ENCODE measurements around the gene DAW1. TPM values are rescaled to one million over a fixed set of nuclear protein-coding genes. Genes with fewer than 3 reads are reported as not detected.

Gene DAW1
- total and polyA plus RNA-seq, 2 experiments from 2014 or later: 0.81 to 2.1 TPM

DNA sequence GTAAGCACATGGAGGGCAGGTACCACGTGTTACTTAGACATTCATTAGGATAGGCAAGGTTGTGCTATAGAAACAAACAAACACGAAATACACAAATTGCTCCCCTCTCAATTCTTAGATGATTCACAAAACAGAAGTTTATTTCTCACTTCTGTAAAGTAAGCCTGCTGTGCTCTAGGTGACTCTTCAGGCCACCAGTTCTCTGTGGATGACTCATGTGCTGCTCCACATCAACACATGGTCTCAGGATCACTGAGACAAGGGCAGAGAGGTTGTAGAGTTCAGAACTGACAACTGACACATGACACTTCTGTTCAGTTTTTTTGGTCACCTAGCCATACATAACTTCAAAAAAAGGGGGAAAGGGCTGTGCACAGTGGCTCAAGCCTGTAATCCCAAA lies 70.6 kb downstream of the DAW1 start:
- WGBS, 2 experiments (ENCODE audit: low coverage in 1 of 2, low lambda C conversion rate in 2 of 2, missing lambda C conversion rate in 2 of 2): 65 to 71% methylated on average over 2 of the region's 2 CpGs

DNA sequence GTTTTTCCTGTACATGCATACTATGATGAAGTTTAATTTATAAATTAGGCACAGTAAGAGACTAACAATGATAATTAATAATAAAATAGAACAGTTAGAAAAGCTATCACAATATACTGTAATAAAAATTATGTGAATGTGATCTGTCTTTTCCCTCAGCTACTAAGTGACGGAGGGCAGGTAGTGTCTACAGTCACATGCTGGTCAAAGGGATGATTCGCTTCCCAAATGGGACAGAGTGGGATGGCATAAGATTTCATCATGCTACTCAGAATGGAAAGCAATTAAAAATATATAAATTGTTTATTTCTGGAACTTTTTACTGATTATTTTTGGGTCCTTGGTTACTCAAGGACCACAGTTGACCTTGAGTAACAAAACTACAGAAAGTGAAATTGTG lies 71.5 kb downstream of the DAW1 start:
- H3K79me2 ChIP-seq (ENCODE audit: insufficient read depth): no peaks in the 10 kb centered on the region

More for the DNA sequence above, 70.6 kb downstream of the DAW1 start:
- Histone ChIP-seq H3K9me3 (ENCODE audit: low read depth) (no peaks in the 10 kb centered on the region), H3K4me1 (ENCODE audit: insufficient read depth) (no peaks in the 10 kb centered on the region), H3K4me2 (ENCODE audit: unreplicated experiment) (no peak overlapping the region), H3K4me3 (no peak overlapping the region), H3K27ac (no peak overlapping the region), H3K9me2 (ENCODE audit: insufficient read depth) (no peaks in the 10 kb centered on the region), H3K27me3 (replicated peaks; ENCODE audit: insufficient read depth) (no peaks in the 10 kb centered on the region; the same call in 1 of the 2 replicates), H2AFZ (no peak overlapping the region), H3K36me3 (ENCODE audit: low read depth) (no peaks in the 10 kb centered on the region), H4K20me1 (ENCODE audit: insufficient read depth) (no peaks in the 10 kb centered on the region), H3F3A (ENCODE audit: insufficient read depth) (no peaks in the 10 kb centered on the region), H3K9ac (no peak overlapping the region), H3K79me2 (ENCODE audit: insufficient read depth) (no peaks in the 10 kb centered on the region)
- DNase-seq: peak; percentile 18
- in situ Hi-C loops (cut with MboI): no loop called here
- TF ChIP-seq EZH2 (IDR thresholded peaks at IDR 0.05; ENCODE audit: insufficient read depth, poor library complexity, severe bottlenecking): no peak
- no peak for TF ChIP-seq EZH2phosphoT487 (IDR thresholded peaks at IDR 0.05; ENCODE audit: insufficient read depth, low read depth)

DNA sequence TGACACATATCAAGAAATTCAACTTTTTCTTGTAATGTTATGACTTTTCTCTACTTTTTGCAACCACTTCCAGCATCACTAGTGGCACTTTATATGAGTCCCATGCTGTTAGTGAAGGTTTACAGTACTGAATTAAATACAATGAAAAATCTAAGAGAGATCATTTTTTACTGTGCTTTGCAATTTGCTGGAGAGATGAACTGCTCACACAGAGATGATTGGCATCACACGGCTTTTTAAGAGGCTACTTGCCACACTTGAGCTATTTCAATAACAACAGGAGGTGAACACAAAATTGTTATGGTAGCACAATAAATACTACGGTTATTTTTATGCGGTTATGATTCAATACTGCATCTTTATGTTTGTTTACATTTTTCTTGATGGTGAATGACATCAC lies 88.9 kb downstream of the DAW1 start:
- Histone ChIP-seq H3K4me2 (ENCODE audit: unreplicated experiment) (no peak overlapping the region), H3K27ac (no peak overlapping the region), H3K9ac (no peak overlapping the region), H3K27me3 (replicated peaks; ENCODE audit: insufficient read depth) (no peaks in the 10 kb centered on the region), H3K36me3 (ENCODE audit: low read depth) (no peaks in the 10 kb centered on the region), H3K9me3 (ENCODE audit: low read depth) (no peaks in the 10 kb centered on the region), H3K4me3 (no peak overlapping the region), H2AFZ (no peak overlapping the region), H3K4me1 (ENCODE audit: insufficient read depth) (no peaks in the 10 kb centered on the region), H3K79me2 (ENCODE audit: insufficient read depth) (no peaks in the 10 kb centered on the region), H4K20me1 (ENCODE audit: insufficient read depth) (no peaks in the 10 kb centered on the region), H3K9me2 (ENCODE audit: insufficient read depth) (0 out of 2 replicates have a peak, but pooled peaks cover 4% of the 10 kb centered on the region), H3F3A (ENCODE audit: insufficient read depth) (no peaks in the 10 kb centered on the region)
- in situ Hi-C loops (cut with MboI): no loop called here
- no peak for DNase-seq
- WGBS, 2 experiments (ENCODE audit: low coverage in 1 of 2, low lambda C conversion rate in 2 of 2, missing lambda C conversion rate in 2 of 2): 82 to 88% methylated on average over 3 of the region's 3 CpGs
- TF ChIP-seq EZH2phosphoT487 (IDR thresholded peaks at IDR 0.05; ENCODE audit: insufficient read depth, low read depth): no peak
- no peak for TF ChIP-seq EZH2 (IDR thresholded peaks at IDR 0.05; ENCODE audit: insufficient read depth, poor library complexity, severe bottlenecking)

More for the DNA sequence above, 71.5 kb downstream of the DAW1 start:
- 72 to 73% methylated on average over 2 of the region's 2 CpGs for WGBS, 2 experiments (ENCODE audit: low coverage in 1 of 2, low lambda C conversion rate in 2 of 2, missing lambda C conversion rate in 2 of 2)
- no peaks in the 10 kb centered on the region for H3K36me3 ChIP-seq (ENCODE audit: low read depth)
- no peaks in the 10 kb centered on the region for H3K9me2 ChIP-seq (ENCODE audit: insufficient read depth)
- H3K27ac ChIP-seq: no peak overlapping the region
- TF ChIP-seq EZH2phosphoT487 (IDR thresholded peaks at IDR 0.05; ENCODE audit: insufficient read depth, low read depth) (no peak), EZH2 (IDR thresholded peaks at IDR 0.05; ENCODE audit: insufficient read depth, poor library complexity, severe bottlenecking) (no peak)
- no peaks in the 10 kb centered on the region; the same call in 1 of the 2 replicates for H3K27me3 ChIP-seq (replicated peaks; ENCODE audit: insufficient read depth)
- no peak overlapping the region for H2AFZ ChIP-seq
- no peaks in the 10 kb centered on the region for H3K4me1 ChIP-seq (ENCODE audit: insufficient read depth)
- H4K20me1 ChIP-seq (ENCODE audit: insufficient read depth): no peaks in the 10 kb centered on the region
- no peaks in the 10 kb centered on the region for H3K9me3 ChIP-seq (ENCODE audit: low read depth)
- H3K4me3 ChIP-seq: no peak overlapping the region
- no peak overlapping the region for H3K9ac ChIP-seq
- no peak overlapping the region for H3K4me2 ChIP-seq (ENCODE audit: unreplicated experiment)
- in situ Hi-C loops (cut with MboI): no loop called here
- H3F3A ChIP-seq (ENCODE audit: insufficient read depth): no peaks in the 10 kb centered on the region
- no peak for DNase-seq

DNA sequence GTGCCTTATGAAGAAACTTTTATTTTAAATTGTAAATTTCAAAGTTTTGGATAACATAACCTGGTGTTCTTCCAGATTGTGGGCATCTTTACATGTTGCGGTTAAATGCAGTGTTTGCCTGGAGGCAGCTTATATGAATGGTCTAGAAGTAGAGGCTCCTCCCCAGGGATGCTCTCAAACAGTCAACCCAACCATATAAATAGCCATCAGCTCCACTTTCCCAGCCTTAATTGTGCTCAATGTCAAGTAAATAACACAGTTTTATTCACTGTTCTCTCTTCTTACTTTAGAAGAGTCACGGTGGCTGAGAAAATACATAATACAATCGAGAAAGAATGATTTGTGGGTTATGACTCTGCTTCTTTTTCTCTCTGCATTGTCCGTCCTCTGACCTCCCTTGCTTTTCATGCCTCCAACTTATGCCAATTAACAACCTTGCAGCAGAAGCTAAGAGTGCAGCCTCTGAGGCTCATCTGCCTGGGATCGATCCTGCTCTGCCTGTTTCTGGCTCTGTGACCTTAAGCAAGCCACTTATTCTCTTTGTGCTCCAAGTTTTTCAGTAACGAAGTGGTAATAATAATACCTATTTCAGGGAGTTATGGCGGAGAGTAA lies 100.3 kb downstream of the DAW1 start:
- Histone ChIP-seq H3K9ac (no peak overlapping the region), H3K27me3 (replicated peaks; ENCODE audit: insufficient read depth) (no peaks in the 10 kb centered on the region), H3K9me3 (ENCODE audit: low read depth) (no peaks in the 10 kb centered on the region), H3K4me1 (ENCODE audit: insufficient read depth) (no peaks in the 10 kb centered on the region), H3F3A (ENCODE audit: insufficient read depth) (no peaks in the 10 kb centered on the region), H3K4me3 (no peak overlapping the region), H3K4me2 (ENCODE audit: unreplicated experiment) (no peak overlapping the region), H3K79me2 (ENCODE audit: insufficient read depth) (no peaks in the 10 kb centered on the region), H3K9me2 (ENCODE audit: insufficient read depth) (no peaks in the 10 kb centered on the region), H3K27ac (no peak overlapping the region), H2AFZ (no peak overlapping the region), H4K20me1 (ENCODE audit: insufficient read depth) (no peaks in the 10 kb centered on the region), H3K36me3 (ENCODE audit: low read depth) (no peaks in the 10 kb centered on the region)
- 49 to 62% methylated on average over 7 of the region's 7 CpGs for WGBS, 2 experiments (ENCODE audit: low coverage in 1 of 2, low lambda C conversion rate in 2 of 2, missing lambda C conversion rate in 2 of 2)
- TF ChIP-seq EZH2 (IDR thresholded peaks at IDR 0.05; ENCODE audit: insufficient read depth, poor library complexity, severe bottlenecking) (no peak), EZH2phosphoT487 (IDR thresholded peaks at IDR 0.05; ENCODE audit: insufficient read depth, low read depth) (no peak)
- in situ Hi-C loops (cut with MboI): no loop called here
- DNase-seq: no peak

Measured in GM23248 (cell line).